GM12874 (cell line): Measurements from ENCODE around the gene ZNF75A.

ENCODE experiments used
- CTCF ChIP-seq: IDR thresholded peaks from 2 replicates; pipeline ENCODE4 v1.5.1; 2011; ENCODE audit warnings: low read depth, mild to moderate bottlenecking, control low read depth, low read length, moderate library complexity; ENCODE audit not compliant: insufficient read depth

ZNF75A gene

GRCh38 chr16:3346041-3346440 is 40.7 kb downstream of the ZNF75A start:
- TF ChIP-seq CTCF, result no peak

- TF ChIP-seq CTCF, result no peak
These were observed 42.3 kb downstream of the ZNF75A start for GRCh38 chr16:3347586-3347985.

- TF ChIP-seq CTCF, result no peak
These were observed 43.4 kb downstream of the ZNF75A start for GRCh38 chr16:3348547-3349167.

- no peak for TF ChIP-seq CTCF
These were observed 43.9 kb downstream of the ZNF75A start for GRCh38 chr16:3349175-3349574.

GRCh38 chr16:3355589-3355988 is 50.3 kb downstream of the ZNF75A start, which contains the start of gene OR2C1:
Gene OR2C1 (plus strand): TSS chr16:3355889. CDS start chr16:3355941, 52 bp downstream.
- no peak for TF ChIP-seq CTCF

- no peak for TF ChIP-seq CTCF
These were observed 50.8 kb downstream of the ZNF75A start for GRCh38 chr16:3356118-3356517.

GRCh38 chr16:3358871-3359270 is 53.6 kb downstream of the ZNF75A start:
- TF ChIP-seq CTCF, result no peak

GRCh38 chr16:3362931-3363330 is 57.6 kb downstream of the ZNF75A start:
- TF ChIP-seq CTCF, result no peak
